Lower leg skin (tissue), 3 donors: ENCODE measurements around the gene GSG1L.

Experiments used
- POLR2A ChIP-seq, 2 donors: fragments of 450-650 bp; IDR thresholded peaks; one replicate each; pipeline ENCODE4 v1.6.1; 2016 to 2017; ENCODE audit warnings: antibody characterized with exemption in 2 of 2, mild to moderate bottlenecking in 1 of 2, moderate library complexity in 1 of 2
- TF ChIP-seq, protein P1 (sequence below), 3 donors: fragments of 450-650 bp; IDR thresholded peaks; one replicate each; pipeline ENCODE4 v1.5.1; 2016; ENCODE audit warnings: antibody characterized with exemption in 3 of 3, mild to moderate bottlenecking in 3 of 3, moderate library complexity in 2 of 3

DNA sequence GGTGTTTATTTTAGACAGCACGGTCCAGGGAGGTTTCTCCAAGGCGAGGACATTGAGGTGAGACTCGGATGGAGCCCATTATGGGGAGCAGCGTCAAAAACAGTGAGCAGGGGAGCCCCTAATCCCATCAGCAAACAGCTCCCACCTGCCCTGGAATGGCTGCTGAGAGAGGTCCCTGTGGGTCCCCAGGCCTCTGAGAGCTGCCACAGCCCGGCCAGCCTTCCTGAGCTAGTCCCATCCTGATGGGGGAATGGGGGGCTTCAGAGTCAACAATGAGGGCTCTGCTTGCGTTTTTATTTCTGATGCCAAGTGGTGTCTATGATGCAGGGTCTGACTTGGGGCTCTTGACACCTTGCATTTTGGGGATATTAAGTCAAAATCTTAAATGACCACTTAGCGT, 128.4 kb downstream of the GSG1L start:
- TF ChIP-seq, protein P1, sequence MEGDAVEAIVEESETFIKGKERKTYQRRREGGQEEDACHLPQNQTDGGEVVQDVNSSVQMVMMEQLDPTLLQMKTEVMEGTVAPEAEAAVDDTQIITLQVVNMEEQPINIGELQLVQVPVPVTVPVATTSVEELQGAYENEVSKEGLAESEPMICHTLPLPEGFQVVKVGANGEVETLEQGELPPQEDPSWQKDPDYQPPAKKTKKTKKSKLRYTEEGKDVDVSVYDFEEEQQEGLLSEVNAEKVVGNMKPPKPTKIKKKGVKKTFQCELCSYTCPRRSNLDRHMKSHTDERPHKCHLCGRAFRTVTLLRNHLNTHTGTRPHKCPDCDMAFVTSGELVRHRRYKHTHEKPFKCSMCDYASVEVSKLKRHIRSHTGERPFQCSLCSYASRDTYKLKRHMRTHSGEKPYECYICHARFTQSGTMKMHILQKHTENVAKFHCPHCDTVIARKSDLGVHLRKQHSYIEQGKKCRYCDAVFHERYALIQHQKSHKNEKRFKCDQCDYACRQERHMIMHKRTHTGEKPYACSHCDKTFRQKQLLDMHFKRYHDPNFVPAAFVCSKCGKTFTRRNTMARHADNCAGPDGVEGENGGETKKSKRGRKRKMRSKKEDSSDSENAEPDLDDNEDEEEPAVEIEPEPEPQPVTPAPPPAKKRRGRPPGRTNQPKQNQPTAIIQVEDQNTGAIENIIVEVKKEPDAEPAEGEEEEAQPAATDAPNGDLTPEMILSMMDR (IDR thresholded peaks at IDR 0.05) = no peak
- no peak for TF ChIP-seq POLR2A (IDR thresholded peaks at IDR 0.05)
